HepG2 (cell line): Measurements from ENCODE around the gene CD248. TPM values are rescaled to one million over a fixed set of nuclear protein-coding genes. Genes with fewer than 3 reads are reported as not detected.
A peak's percentile ranks its signal among the peaks of the same experiment; 100 is the strongest.

Experiments
- ARID4A ChIP-seq: sonication (generic); formaldehyde crosslinking; IDR thresholded peaks from 2 replicates; pipeline ENCODE4 v1.5.0; 2020; ENCODE audit warnings: mild to moderate bottlenecking, missing genetic modification reagents, borderline replicate concordance
- ATM ChIP-seq: fragments of 450-650 bp; IDR thresholded peaks from 2 replicates; pipeline ENCODE4 v1.7.1; 2017; ENCODE audit warnings: mild to moderate bottlenecking, borderline replicate concordance
- BORCS8-MEF2B ChIP-seq: sonication (generic); formaldehyde crosslinking; IDR thresholded peaks from 2 replicates; pipeline ENCODE4 v1.8.0; 2022; ENCODE audit warnings: mild to moderate bottlenecking, missing genetic modification reagents
- CEBPG ChIP-seq: IDR thresholded peaks from 2 replicates; pipeline ENCODE4 v1.6.1; 2016
- EZH2 ChIP-seq: conservative IDR thresholded peaks from 2 replicates; pipeline ENCODE4 v1.6.1; 2012; ENCODE audit warnings: mild to moderate bottlenecking, low read depth, low read length, moderate library complexity
- IRF2 ChIP-seq: IDR thresholded peaks from 2 replicates; pipeline ENCODE4 v1.6.1; 2018; ENCODE audit warnings: missing genetic modification reagents, missing compliant biosample characterization
- KDM2A ChIP-seq: sonication (generic); formaldehyde crosslinking; IDR thresholded peaks from 2 replicates; pipeline ENCODE4 v1.4.0; 2020; ENCODE audit warnings: low read depth, missing genetic modification reagents, borderline replicate concordance
- MAFG ChIP-seq: sonication (generic); formaldehyde crosslinking; IDR thresholded peaks from 2 replicates; pipeline ENCODE4 v1.5.1; 2020; ENCODE audit warnings: mild to moderate bottlenecking, missing genetic modification reagents
- SAP130 ChIP-seq: IDR thresholded peaks from 2 replicates; pipeline ENCODE4 v1.6.1; 2016; ENCODE audit warnings: low read depth
- SIN3B ChIP-seq: fragments of 150-350 bp; IDR thresholded peaks from 2 replicates; pipeline ENCODE4 v1.6.1; 2014; ENCODE audit warnings: low read length
- SOX13 ChIP-seq, 3 experiments: fragments of 450-650 bp in 1 of 3; sonication (generic) in 1 of 3; formaldehyde crosslinking in 1 of 3; IDR thresholded peaks in 2 of 3; conservative IDR thresholded peaks in 1 of 3; 2 replicates each; pipeline versions ENCODE4 v1.5.0 to v1.6.1; 2016 to 2020; ENCODE audit warnings: antibody characterized with exemption in 1 of 3, mild to moderate bottlenecking in 1 of 3, missing compliant biosample characterization in 1 of 3, missing genetic modification reagents in 1 of 3, moderate library complexity in 1 of 3
- UBTF ChIP-seq: sonication (generic); formaldehyde crosslinking; IDR thresholded peaks from 2 replicates; pipeline ENCODE4 v1.4.0; 2020; ENCODE audit warnings: mild to moderate bottlenecking, missing genetic modification reagents
- YEATS4 ChIP-seq: sonication (generic); formaldehyde crosslinking; IDR thresholded peaks from 2 replicates; pipeline ENCODE4 v1.4.0; 2020; ENCODE audit warnings: missing genetic modification reagents, borderline replicate concordance
- ZBTB33 ChIP-seq: sonication (generic); formaldehyde crosslinking; IDR thresholded peaks from 2 replicates; pipeline ENCODE4 v1.4.0; 2020; ENCODE audit warnings: missing genetic modification reagents
- ZNF224 ChIP-seq: sonication (generic); formaldehyde crosslinking; IDR thresholded peaks from 2 replicates; pipeline ENCODE4 v1.5.0; 2020; ENCODE audit warnings: mild to moderate bottlenecking, missing genetic modification reagents
- ZNF280D ChIP-seq: sonication (generic); formaldehyde crosslinking; IDR thresholded peaks from 2 replicates; pipeline ENCODE4 v1.5.1; 2020; ENCODE audit warnings: mild to moderate bottlenecking, missing genetic modification reagents
- ZNF33A ChIP-seq: sonication (generic); formaldehyde crosslinking; IDR thresholded peaks from 2 replicates; pipeline ENCODE4 v1.5.1; 2020; ENCODE audit warnings: missing genetic modification reagents, mild to moderate bottlenecking, moderate library complexity, borderline replicate concordance
- ZNF430 ChIP-seq: sonication (generic); formaldehyde crosslinking; IDR thresholded peaks from 2 replicates; pipeline ENCODE4 v1.9.0; 2021; ENCODE audit warnings: mild to moderate bottlenecking, missing genetic modification reagents
- polyA plus RNA-seq, 8 experiments: library from polyadenylated mRNA; depleted of rRNA in 3 of 8; stranded (reverse) in 7 of 8; unstranded in 1 of 8; fragments of >200 nt; fragmentation: Illumina TruSeq in 4 of 8; extraction: Trizol in 4 of 8; gene quantifications; 2 replicates each; pipeline versions ENCODE4 v1.2.1 to v1.2.3, GENCODE V29; 2011 to 2016; ENCODE audit warnings: low read depth in 4 of 8, missing spikeins in 1 of 8, mixed read lengths in 1 of 8; ENCODE audit not compliant: insufficient read depth in 1 of 8
- total RNA-seq, 5 experiments: library from RNA; depleted of rRNA; stranded (reverse); fragments of >200 nt; fragmentation: Illumina TruSeq; extraction: Trizol; gene quantifications; 2 replicates each; pipeline ENCODE4 v1.2.3, GENCODE V29; 2016; ENCODE audit warnings: low read depth in 1 of 5

Gene CD248
- total and polyA plus RNA-seq, 2 of the 13 experiments (the other 11 are each of a cell fraction or from before 2014, with no cell fraction given) = 0.25 to 0.35 TPM

GRCh38 chr11:66311965-66312548 lies 4.8 kb downstream of the CD248 start (continued):
- TF ChIP-seq YEATS4 (CRISPR knock-in tag) (0 out of 2 replicates have a peak, but pooled peaks have one; percentile 2), ZNF430 (no peak), UBTF (peak; percentile 46; the same call in 1 of the 2 replicates), SIN3B (peak; percentile 71), ZNF33A (no peak), MAFG (CRISPR knock-in tag) (no peak), ZBTB33 (CRISPR knock-in tag) (no peak), CEBPG (CRISPR knock-in tag) (no peak), KDM2A (CRISPR knock-in tag) (peak; percentile 59; the same call in 1 of the 2 replicates), ATM (no peak), IRF2 (CRISPR knock-in tag) (peak; percentile 52), SAP130 (CRISPR knock-in tag) (peak; percentile 79), SOX13 (IDR thresholded peaks at IDR 0.05) (no peak), SOX13 (CRISPR knock-in tag; conservative IDR thresholded peaks at IDR 0.05 in 1 of 2, IDR thresholded peaks at IDR 0.05 in 1 of 2) (no peak; a peak in 1 of 4 replicates), ZNF280D (CRISPR knock-in tag) (0 out of 2 replicates have a peak, but pooled peaks have one; percentile 47), BORCS8-MEF2B (CRISPR knock-in tag) (peak; percentile 24; the same call in 1 of the 2 replicates), ZNF224 (CRISPR knock-in tag) (no peak), ARID4A (CRISPR knock-in tag) (peak; percentile 36; the same call in 1 of the 2 replicates), EZH2 (no peak)
